ENCODE results near the gene APOL5.

DNA sequence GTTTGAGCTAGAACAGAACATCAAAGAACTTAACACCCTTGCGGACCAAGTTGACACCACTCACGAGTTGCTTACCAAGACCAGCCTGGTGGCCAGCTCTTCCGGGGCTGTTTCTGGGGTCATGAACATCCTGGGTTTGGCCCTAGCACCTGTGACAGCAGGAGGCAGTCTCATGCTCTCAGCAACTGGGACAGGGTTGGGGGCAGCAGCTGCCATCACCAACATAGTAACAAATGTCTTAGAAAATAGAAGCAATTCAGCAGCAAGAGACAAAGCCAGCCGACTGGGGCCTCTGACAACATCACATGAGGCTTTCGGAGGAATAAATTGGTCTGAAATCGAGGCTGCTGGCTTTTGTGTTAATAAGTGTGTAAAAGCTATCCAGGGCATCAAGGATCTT, 8.7 kb downstream of the APOL5 start:
- no peak for TF ChIP-seq TCF12 (IDR thresholded peaks at IDR 0.05)
- TF ChIP-seq POLR2AphosphoS5 (IDR thresholded peaks at IDR 0.05; ENCODE audit: low read depth, low read length): no peak
- TF ChIP-seq, protein P1, sequence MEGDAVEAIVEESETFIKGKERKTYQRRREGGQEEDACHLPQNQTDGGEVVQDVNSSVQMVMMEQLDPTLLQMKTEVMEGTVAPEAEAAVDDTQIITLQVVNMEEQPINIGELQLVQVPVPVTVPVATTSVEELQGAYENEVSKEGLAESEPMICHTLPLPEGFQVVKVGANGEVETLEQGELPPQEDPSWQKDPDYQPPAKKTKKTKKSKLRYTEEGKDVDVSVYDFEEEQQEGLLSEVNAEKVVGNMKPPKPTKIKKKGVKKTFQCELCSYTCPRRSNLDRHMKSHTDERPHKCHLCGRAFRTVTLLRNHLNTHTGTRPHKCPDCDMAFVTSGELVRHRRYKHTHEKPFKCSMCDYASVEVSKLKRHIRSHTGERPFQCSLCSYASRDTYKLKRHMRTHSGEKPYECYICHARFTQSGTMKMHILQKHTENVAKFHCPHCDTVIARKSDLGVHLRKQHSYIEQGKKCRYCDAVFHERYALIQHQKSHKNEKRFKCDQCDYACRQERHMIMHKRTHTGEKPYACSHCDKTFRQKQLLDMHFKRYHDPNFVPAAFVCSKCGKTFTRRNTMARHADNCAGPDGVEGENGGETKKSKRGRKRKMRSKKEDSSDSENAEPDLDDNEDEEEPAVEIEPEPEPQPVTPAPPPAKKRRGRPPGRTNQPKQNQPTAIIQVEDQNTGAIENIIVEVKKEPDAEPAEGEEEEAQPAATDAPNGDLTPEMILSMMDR (IDR thresholded peaks at IDR 0.05): no peak
- TF ChIP-seq, protein P2, sequence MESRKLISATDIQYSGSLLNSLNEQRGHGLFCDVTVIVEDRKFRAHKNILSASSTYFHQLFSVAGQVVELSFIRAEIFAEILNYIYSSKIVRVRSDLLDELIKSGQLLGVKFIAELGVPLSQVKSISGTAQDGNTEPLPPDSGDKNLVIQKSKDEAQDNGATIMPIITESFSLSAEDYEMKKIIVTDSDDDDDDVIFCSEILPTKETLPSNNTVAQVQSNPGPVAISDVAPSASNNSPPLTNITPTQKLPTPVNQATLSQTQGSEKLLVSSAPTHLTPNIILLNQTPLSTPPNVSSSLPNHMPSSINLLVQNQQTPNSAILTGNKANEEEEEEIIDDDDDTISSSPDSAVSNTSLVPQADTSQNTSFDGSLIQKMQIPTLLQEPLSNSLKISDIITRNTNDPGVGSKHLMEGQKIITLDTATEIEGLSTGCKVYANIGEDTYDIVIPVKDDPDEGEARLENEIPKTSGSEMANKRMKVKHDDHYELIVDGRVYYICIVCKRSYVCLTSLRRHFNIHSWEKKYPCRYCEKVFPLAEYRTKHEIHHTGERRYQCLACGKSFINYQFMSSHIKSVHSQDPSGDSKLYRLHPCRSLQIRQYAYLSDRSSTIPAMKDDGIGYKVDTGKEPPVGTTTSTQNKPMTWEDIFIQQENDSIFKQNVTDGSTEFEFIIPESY (IDR thresholded peaks at IDR 0.05; ENCODE audit: borderline replicate concordance, low read depth): no peak
- no peak for TF ChIP-seq FOSL2 (IDR thresholded peaks at IDR 0.05; ENCODE audit: borderline replicate concordance, low read depth)
- no peak for TF ChIP-seq TAF1 (IDR thresholded peaks at IDR 0.05; ENCODE audit: borderline replicate concordance, low read depth, low read length)
- no peak for TF ChIP-seq RXRA (IDR thresholded peaks at IDR 0.05; ENCODE audit: borderline replicate concordance, low read depth)
- no peak for TF ChIP-seq RCOR1 (IDR thresholded peaks at IDR 0.05; ENCODE audit: low read length)
